PC-3 (cell line): Measurements from ENCODE around the gene MCAT. TPM values are rescaled to one million over a fixed set of nuclear protein-coding genes. Genes with fewer than 3 reads are reported as not detected.

ENCODE experiments used
- ATAC-seq: fragments of 200-7000 bp; cut with Tn5 transposase; 2 replicates; pipeline ENCODE4 v1.9.1; 2020; ENCODE audit warnings: mild to moderate bottlenecking, moderate library complexity
- BruUV-seq: library from RNA; stranded (reverse); fragments of 400-500 nt; replicated peaks from 2 replicates; lab custom pipeline; 2021; lab: Mats Ljungman, UMichigan
- CTCF ChIA-PET: fragments of 300-600 bp; sonication (Branson Sonifier 250); formaldehyde crosslinking; loops from one replicate; lab custom pipeline; 2022; ENCODE audit warnings: antibody characterized with exemption; lab: Charles Lee
- POLR2A ChIA-PET: fragments of 300-600 bp; sonication (Branson Sonifier 250); formaldehyde crosslinking; loops from one replicate; lab custom pipeline; 2022; ENCODE audit warnings: antibody characterized with exemption; ENCODE audit not compliant: unreplicated experiment; lab: Charles Lee
- DNase-seq: peaks from one replicate; pipeline ENCODE4 v3.0.0-alpha.2; 2015
- H2AFZ ChIP-seq: fragments of 300-600 bp; sonication (generic); 2 replicates; pipeline ENCODE4 v1.6.0; 2016; ENCODE audit warnings: antibody characterized with exemption, low read length
- H3F3A ChIP-seq: fragments of 300-600 bp; sonication (generic); one replicate; pipeline ENCODE4 v1.6.0; 2017; ENCODE audit warnings: antibody characterized with exemption, low read length, control low read depth, mild to moderate bottlenecking; ENCODE audit not compliant: unreplicated experiment
- H3K27ac ChIP-seq: fragments of 300-600 bp; sonication (generic); 2 replicates; pipeline ENCODE4 v1.5.1; 2016; ENCODE audit warnings: mild to moderate bottlenecking, low read length
- H3K27me3 ChIP-seq: fragments of 300-600 bp; sonication (generic); 2 replicates; pipeline ENCODE4 v1.6.1; 2016; ENCODE audit warnings: low read length, mixed read lengths
- H3K36me3 ChIP-seq: fragments of 300-600 bp; sonication (generic); 2 replicates; pipeline ENCODE4 v1.6.1; 2016; ENCODE audit warnings: low read depth, mixed run types, low read length, mixed read lengths
- H3K4me1 ChIP-seq: fragments of 300-600 bp; sonication (generic); 2 replicates; pipeline ENCODE4 v1.5.1; 2016; ENCODE audit warnings: low read length; ENCODE audit not compliant: insufficient read depth
- H3K4me2 ChIP-seq: fragments of 300-600 bp; sonication (generic); 2 replicates; pipeline ENCODE4 v1.6.0; 2016; ENCODE audit warnings: low read length
- H3K4me3 ChIP-seq: fragments of 300-600 bp; sonication (generic); 2 replicates; pipeline ENCODE4 v1.5.1; 2016; ENCODE audit warnings: mild to moderate bottlenecking, low read length, mixed read lengths
- H3K79me2 ChIP-seq: fragments of 300-600 bp; sonication (generic); 2 replicates; pipeline ENCODE4 v1.6.1; 2017; ENCODE audit warnings: low read length, mixed read lengths
- H3K9ac ChIP-seq: fragments of 300-600 bp; sonication (generic); 2 replicates; pipeline ENCODE4 v1.6.0; 2016; ENCODE audit warnings: mild to moderate bottlenecking, low read length
- H3K9me2 ChIP-seq: fragments of 300-600 bp; sonication (generic); replicated peaks from 2 replicates; pipeline ENCODE4 v1.6.1; 2016; ENCODE audit warnings: mixed run types, low read length, mixed read lengths
- H3K9me3 ChIP-seq: fragments of 300-600 bp; sonication (generic); 2 replicates; pipeline ENCODE4 v1.6.1; 2016; ENCODE audit warnings: low read length, mixed read lengths
- H4K20me1 ChIP-seq: fragments of 300-600 bp; sonication (generic); 2 replicates; pipeline ENCODE4 v1.6.1; 2016; ENCODE audit warnings: low read length, mixed read lengths
- EZH2 ChIP-seq: fragments of 300-600 bp; sonication (generic); IDR thresholded peaks from one replicate; pipeline ENCODE4 v1.6.1; 2017; ENCODE audit warnings: antibody characterized with exemption, mild to moderate bottlenecking, low read length; ENCODE audit not compliant: unreplicated experiment
- EZH2phosphoT487 ChIP-seq: fragments of 300-600 bp; sonication (generic); IDR thresholded peaks from 2 replicates; pipeline ENCODE4 v1.6.1; 2018; ENCODE audit warnings: mild to moderate bottlenecking, antibody characterized with exemption, low read length, borderline replicate concordance
- intact Hi-C: fragments of 100-400 bp; cut with micrococcal nuclease; formaldehyde crosslinking; loops from 2 replicates; pipeline ENCODE4 v1.9.0; 2023
- total RNA-seq: library from RNA; depleted of rRNA; stranded (reverse); fragments of >200 nt; gene quantifications from 2 replicates; pipeline ENCODE4 v1.2.3, GENCODE V29; 2014
- TF ChIP-seq, protein P1 (sequence below): fragments of 300-600 bp; sonication (generic); conservative IDR thresholded peaks from 2 replicates; pipeline ENCODE4 v1.5.1; 2017; ENCODE audit warnings: antibody characterized with exemption, low read depth, mild to moderate bottlenecking, low read length

Gene MCAT
- total RNA-seq, 1 experiment from 2014 or later: 29.2 TPM

DNA sequence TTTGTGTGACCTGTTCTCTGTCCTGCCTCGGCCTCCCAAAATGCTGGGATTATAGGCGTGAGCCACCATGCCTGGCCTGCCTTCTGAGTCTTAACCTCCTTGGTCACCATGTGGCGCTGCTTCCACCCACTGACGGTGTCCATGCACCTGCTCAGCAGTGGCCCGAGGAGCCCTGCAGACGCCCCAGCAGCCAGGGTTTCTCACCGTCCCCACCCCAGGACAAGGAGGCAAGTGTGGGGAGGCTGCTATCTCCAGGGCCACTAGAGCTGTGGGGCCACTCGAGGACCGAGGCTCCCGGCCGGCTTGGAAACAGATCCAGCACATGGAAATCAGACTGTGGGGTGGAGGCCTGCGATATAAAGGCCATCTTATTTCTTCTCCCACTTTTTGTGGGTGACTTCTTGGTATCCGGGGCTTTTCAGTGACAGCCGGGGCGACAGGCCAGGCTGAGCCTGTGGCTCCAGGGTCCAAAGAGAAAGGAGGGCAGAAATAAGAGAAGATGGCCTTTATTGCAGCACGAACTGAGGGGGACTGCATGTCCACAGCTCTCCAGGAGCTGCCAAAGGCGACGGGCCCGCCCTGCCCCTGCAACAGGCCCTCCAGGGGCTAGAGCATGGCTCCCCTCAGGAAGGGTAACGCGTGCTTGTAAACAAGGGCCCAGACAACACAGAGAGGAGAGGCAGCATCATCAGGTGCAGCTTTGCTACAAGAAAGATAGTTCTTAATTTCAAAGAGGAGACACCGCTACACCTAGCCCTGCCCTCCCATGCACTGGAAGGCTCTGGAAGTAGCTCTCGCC is 23.1 kb upstream of the MCAT start:
- BruUV-seq: no TSS peak
- CTCF ChIA-PET: no interaction called here
- Histone ChIP-seq H3K9me3 (no peaks in the 10 kb centered on the region), H3K36me3 (no peaks in the 10 kb centered on the region), H3K9ac (no peak overlapping the region), H3K27me3 (no peaks in the 10 kb centered on the region), H3K4me2 (no peak overlapping the region), H3K27ac (no peak overlapping the region), H3K9me2 (no peaks in the 10 kb centered on the region), H3F3A (no peaks in the 10 kb centered on the region), H3K79me2 (no peaks in the 10 kb centered on the region), H3K4me3 (no peak overlapping the region), H4K20me1 (no peaks in the 10 kb centered on the region), H2AFZ (no peak overlapping the region), H3K4me1 (no peaks in the 10 kb centered on the region)
- intact Hi-C loops: no loop called here
- POLR2A ChIA-PET: interaction anchor here (0.6 kb wide), 1 partner anchor 58 kb away, joined by 12 read pairs; no protein-coding TSS in a partner anchor
- TF ChIP-seq, protein P1, sequence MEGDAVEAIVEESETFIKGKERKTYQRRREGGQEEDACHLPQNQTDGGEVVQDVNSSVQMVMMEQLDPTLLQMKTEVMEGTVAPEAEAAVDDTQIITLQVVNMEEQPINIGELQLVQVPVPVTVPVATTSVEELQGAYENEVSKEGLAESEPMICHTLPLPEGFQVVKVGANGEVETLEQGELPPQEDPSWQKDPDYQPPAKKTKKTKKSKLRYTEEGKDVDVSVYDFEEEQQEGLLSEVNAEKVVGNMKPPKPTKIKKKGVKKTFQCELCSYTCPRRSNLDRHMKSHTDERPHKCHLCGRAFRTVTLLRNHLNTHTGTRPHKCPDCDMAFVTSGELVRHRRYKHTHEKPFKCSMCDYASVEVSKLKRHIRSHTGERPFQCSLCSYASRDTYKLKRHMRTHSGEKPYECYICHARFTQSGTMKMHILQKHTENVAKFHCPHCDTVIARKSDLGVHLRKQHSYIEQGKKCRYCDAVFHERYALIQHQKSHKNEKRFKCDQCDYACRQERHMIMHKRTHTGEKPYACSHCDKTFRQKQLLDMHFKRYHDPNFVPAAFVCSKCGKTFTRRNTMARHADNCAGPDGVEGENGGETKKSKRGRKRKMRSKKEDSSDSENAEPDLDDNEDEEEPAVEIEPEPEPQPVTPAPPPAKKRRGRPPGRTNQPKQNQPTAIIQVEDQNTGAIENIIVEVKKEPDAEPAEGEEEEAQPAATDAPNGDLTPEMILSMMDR: no peak
- TF ChIP-seq EZH2phosphoT487: no peak
- no peak for TF ChIP-seq EZH2
- DNase-seq (no peak), ATAC-seq (no peak)

DNA sequence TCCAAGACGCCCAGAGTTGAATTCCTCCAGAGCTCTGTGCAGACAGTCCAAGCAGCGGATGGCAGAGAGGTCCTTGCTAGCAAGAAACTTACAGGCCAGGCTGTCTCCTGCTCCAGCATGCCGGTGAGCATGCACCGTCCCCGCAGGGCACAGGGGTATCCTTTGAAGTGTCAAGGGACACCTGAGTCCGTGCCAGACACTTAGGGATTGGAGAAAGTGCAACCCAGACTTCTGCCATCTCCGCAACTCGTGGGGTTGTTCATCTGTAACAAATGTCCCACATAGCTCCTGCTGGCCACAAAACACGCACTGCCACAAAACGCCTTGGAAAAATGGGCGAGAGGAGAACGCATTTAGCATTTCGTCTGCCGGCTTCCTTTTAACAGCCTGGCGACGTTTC is 21.4 kb upstream of the MCAT start:
- TF ChIP-seq, protein P1: no peak
- no peak for TF ChIP-seq EZH2phosphoT487
- no peak for TF ChIP-seq EZH2
- Histone ChIP-seq H3F3A (no peaks in the 10 kb centered on the region), H4K20me1 (no peaks in the 10 kb centered on the region), H3K9me3 (no peaks in the 10 kb centered on the region), H2AFZ (no peak overlapping the region), H3K4me3 (no peak overlapping the region), H3K4me2 (no peak overlapping the region), H3K9me2 (no peaks in the 10 kb centered on the region), H3K27ac (no peak overlapping the region), H3K4me1 (no peaks in the 10 kb centered on the region), H3K79me2 (no peaks in the 10 kb centered on the region), H3K9ac (no peak overlapping the region), H3K27me3 (no peaks in the 10 kb centered on the region), H3K36me3 (no peaks in the 10 kb centered on the region; the same call in 1 of the 2 replicates)
- intact Hi-C loops: no loop called here
- ATAC-seq (no peak), DNase-seq (no peak)
- ChIA-PET CTCF (no interaction called here), POLR2A (no interaction called here)
- BruUV-seq: TSS peak; percentile 13

- DNase-seq (no peak), ATAC-seq (no peak)
These were observed 20.1 kb upstream of the MCAT start for GRCh38 chr22:43163241-43163795.

More at GRCh38 chr22:43163241-43163795, 20.1 kb upstream of the MCAT start:
- H3K4me3 ChIP-seq: no peak overlapping the region
- no peaks in the 10 kb centered on the region for H3K27me3 ChIP-seq
- no peak overlapping the region for H3K4me2 ChIP-seq
- no peaks in the 10 kb centered on the region for H3K4me1 ChIP-seq
- POLR2A ChIA-PET: no interaction called here
- intact Hi-C loops: no loop called here
- H3K79me2 ChIP-seq: peaks cover 4% of the 10 kb centered on the region; the same call in 1 of the 2 replicates
- no peaks in the 10 kb centered on the region for H3F3A ChIP-seq
- CTCF ChIA-PET: no interaction called here
- no peaks in the 10 kb centered on the region for H3K9me2 ChIP-seq
- H3K27ac ChIP-seq: no peak overlapping the region
- BruUV-seq: no TSS peak
- H3K9me3 ChIP-seq: no peaks in the 10 kb centered on the region
- H2AFZ ChIP-seq: no peak overlapping the region
- H3K9ac ChIP-seq: no peak overlapping the region
- TF ChIP-seq, protein P1: no peak
- TF ChIP-seq EZH2: no peak
- TF ChIP-seq EZH2phosphoT487: no peak
- no peaks in the 10 kb centered on the region; the same call in 1 of the 2 replicates for H3K36me3 ChIP-seq
- H4K20me1 ChIP-seq: peaks cover 2% of the 10 kb centered on the region; the same call in 1 of the 2 replicates
